ENCODE data around the gene OBI1.

The OBI1 gene

GRCh38 chr13:78593129-78593528, 65.8 kb downstream of the OBI1 start:
- Histone ChIP-seq H3K4me1 (ENCODE audit: low read length) (no peaks in the 10 kb centered on the region), H3K36me3 (replicated peaks; ENCODE audit: insufficient read depth, low read length) (no peaks in the 10 kb centered on the region), H3K9me2 (replicated peaks; ENCODE audit: insufficient read depth, low read length) (no peaks in the 10 kb centered on the region), H3K9me3 (replicated peaks; ENCODE audit: insufficient read depth, low read length) (no peaks in the 10 kb centered on the region), H3K27me3 (replicated peaks; ENCODE audit: insufficient read depth, low read length) (no peaks in the 10 kb centered on the region), H3K79me2 (ENCODE audit: low read length) (no peaks in the 10 kb centered on the region), H4K20me1 (ENCODE audit: insufficient read depth, low read length) (no peaks in the 10 kb centered on the region), H3F3A (ENCODE audit: insufficient read depth, low read length) (no peaks in the 10 kb centered on the region), H3K9ac (ENCODE audit: low read length) (no peak overlapping the region), H2AFZ (ENCODE audit: low read length) (no peak overlapping the region), H3K4me3 (ENCODE audit: low read length) (no peak overlapping the region), H3K4me2 (ENCODE audit: low read depth, low read length) (no peak overlapping the region), H3K27ac (ENCODE audit: low read length) (no peak overlapping the region)
- DNase-seq, result no peak
- TF ChIP-seq CTCF (IDR thresholded peaks at IDR 0.05; ENCODE audit: low read length) (no peak), EZH2phosphoT487 (IDR thresholded peaks at IDR 0.05; ENCODE audit: low read length) (no peak), EZH2 (optimal IDR thresholded peaks at IDR 0.05; ENCODE audit: low read depth, low read length) (no peak)

- Histone ChIP-seq H3K9me3 (replicated peaks; ENCODE audit: insufficient read depth, low read length) (no peaks in the 10 kb centered on the region), H2AFZ (ENCODE audit: low read length) (no peak overlapping the region), H3F3A (ENCODE audit: insufficient read depth, low read length) (no peaks in the 10 kb centered on the region), H4K20me1 (ENCODE audit: insufficient read depth, low read length) (no peaks in the 10 kb centered on the region), H3K4me3 (ENCODE audit: low read length) (no peak overlapping the region), H3K79me2 (ENCODE audit: low read length) (no peaks in the 10 kb centered on the region), H3K4me1 (ENCODE audit: low read length) (no peaks in the 10 kb centered on the region), H3K9ac (ENCODE audit: low read length) (no peak overlapping the region), H3K27ac (ENCODE audit: low read length) (no peak overlapping the region), H3K36me3 (replicated peaks; ENCODE audit: insufficient read depth, low read length) (no peaks in the 10 kb centered on the region), H3K9me2 (replicated peaks; ENCODE audit: insufficient read depth, low read length) (no peaks in the 10 kb centered on the region), H3K27me3 (replicated peaks; ENCODE audit: insufficient read depth, low read length) (no peaks in the 10 kb centered on the region), H3K4me2 (ENCODE audit: low read depth, low read length) (no peak overlapping the region)
- DNase-seq, result no peak
- TF ChIP-seq EZH2 (optimal IDR thresholded peaks at IDR 0.05; ENCODE audit: low read depth, low read length) (no peak), CTCF (IDR thresholded peaks at IDR 0.05; ENCODE audit: low read length) (no peak), EZH2phosphoT487 (IDR thresholded peaks at IDR 0.05; ENCODE audit: low read length) (no peak)
Observed at GRCh38 chr13:78592584-78592983, 66.4 kb downstream of the OBI1 start.

- Histone ChIP-seq H4K20me1 (ENCODE audit: insufficient read depth, low read length) (no peaks in the 10 kb centered on the region), H2AFZ (ENCODE audit: low read length) (no peak overlapping the region), H3K36me3 (replicated peaks; ENCODE audit: insufficient read depth, low read length) (no peaks in the 10 kb centered on the region), H3F3A (ENCODE audit: insufficient read depth, low read length) (no peaks in the 10 kb centered on the region), H3K27ac (ENCODE audit: low read length) (no peak overlapping the region), H3K4me3 (ENCODE audit: low read length) (no peak overlapping the region), H3K27me3 (replicated peaks; ENCODE audit: insufficient read depth, low read length) (no peaks in the 10 kb centered on the region), H3K4me1 (ENCODE audit: low read length) (no peaks in the 10 kb centered on the region), H3K4me2 (ENCODE audit: low read depth, low read length) (no peak overlapping the region), H3K9me3 (replicated peaks; ENCODE audit: insufficient read depth, low read length) (no peaks in the 10 kb centered on the region), H3K9me2 (replicated peaks; ENCODE audit: insufficient read depth, low read length) (no peaks in the 10 kb centered on the region), H3K79me2 (ENCODE audit: low read length) (no peaks in the 10 kb centered on the region), H3K9ac (ENCODE audit: low read length) (no peak overlapping the region)
- DNase-seq, result peak; percentile 54
- no peak for TF ChIP-seq EZH2phosphoT487 (IDR thresholded peaks at IDR 0.05; ENCODE audit: low read length)
- TF ChIP-seq EZH2 (optimal IDR thresholded peaks at IDR 0.05; ENCODE audit: low read depth, low read length), result no peak
- TF ChIP-seq CTCF (IDR thresholded peaks at IDR 0.05; ENCODE audit: low read length), result no peak
Observed at GRCh38 chr13:78589206-78589605, 69.7 kb downstream of the OBI1 start.

Measured in MM.1S (cell line).